ENCODE results near the gene KNDC1.

GRCh38 chr10:133139551-133140065 lies 20.4 kb upstream of the KNDC1 start:
- TF ChIP-seq CTCF (conservative IDR thresholded peaks at IDR 0.05) (no peak), EZH2 (IDR thresholded peaks at IDR 0.05; ENCODE audit: low read depth) (no peak)
